A549 (cell line): ENCODE data around the gene ACAD11. TPM values are rescaled to one million over a fixed set of nuclear protein-coding genes. Genes with fewer than 3 reads are reported as not detected.
"Not testable (repeated sequence)": the region's sequence is repeated elsewhere in the genome, so short reads cannot be mapped to it uniquely, and the experiment has no call there.

Experiments used
- ATAC-seq, 2 experiments: fragments of 200-7000 bp in 1 of 2; fragments of >200 bp in 1 of 2; cut with Nextera tagmentation in 1 of 2; cut with Tn5 transposase in 1 of 2; 3 replicates each; pipeline versions ENCODE4 v1.8.0 to v1.9.1; 2018 to 2020; ENCODE audit warnings: mild to moderate bottlenecking in 1 of 2, moderate library complexity in 1 of 2
- CTCF ChIA-PET: fragments of 300-600 bp; sonication (Branson Sonifier 250); formaldehyde crosslinking; extraction: SDS; loops from one replicate; lab custom pipeline; 2021; ENCODE audit warnings: antibody characterized with exemption, inconsistent platforms; lab: Yijun Ruan, JAX
- POLR2A ChIA-PET: fragments of 350-600 bp; formaldehyde crosslinking; extraction: SDS; loops from one replicate; lab custom pipeline; 2021; ENCODE audit warnings: antibody characterized with exemption, inconsistent platforms; lab: Yijun Ruan, JAX
- DNase-seq, 2 experiments: peaks; one replicate each; pipeline versions ENCODE4 v3.0.0 to v3.0.0-alpha.2; 2011 to 2016; ENCODE audit warnings: low read depth in 1 of 2, low spot score in 1 of 2
- FAIRE-seq: peaks from 2 replicates; lab custom pipeline; 2011; peaks lifted over from hg19 to GRCh38; lab: Jason Lieb, UNC
- H3K27ac ChIP-seq, 2 experiments: fragments of >200 bp; sonication (Bioruptor Twin); formaldehyde crosslinking; 3 replicates each; pipeline ENCODE4 v1.5.1; 2016 to 2017
- H3K4me1 ChIP-seq: fragments of >200 bp; sonication (Bioruptor Twin); formaldehyde crosslinking; 3 replicates; pipeline ENCODE4 v1.6.1; 2016
- H3K4me2 ChIP-seq: fragments of >200 bp; sonication (Bioruptor Twin); formaldehyde crosslinking; 3 replicates; pipeline ENCODE4 v1.6.1; 2016
- H3K4me3 ChIP-seq: fragments of >200 bp; sonication (Bioruptor Twin); formaldehyde crosslinking; 3 replicates; pipeline ENCODE4 v1.5.1; 2016
- H3K9me3 ChIP-seq: fragments of >200 bp; sonication (Bioruptor Twin); formaldehyde crosslinking; 3 replicates; pipeline ENCODE4 v1.6.1; 2016
- BHLHE40 ChIP-seq: IDR thresholded peaks from 2 replicates; pipeline ENCODE4 v1.6.1; 2012; ENCODE audit warnings: low read depth, low read length, inconsistent platforms
- CBX8 ChIP-seq: fragments of 200-600 bp; sonication (generic); IDR thresholded peaks from 2 replicates; pipeline ENCODE4 v1.6.1; 2016
- CHD2 ChIP-seq: fragments of 150-350 bp; IDR thresholded peaks from 2 replicates; pipeline ENCODE4 v1.6.1; 2014; ENCODE audit warnings: low read length; ENCODE audit not compliant: partially characterized antibody
- EHMT2 ChIP-seq: fragments of 200-600 bp; sonication (generic); IDR thresholded peaks from 2 replicates; pipeline ENCODE4 v1.6.1; 2016; ENCODE audit warnings: antibody characterized with exemption, low read depth, mild to moderate bottlenecking, moderate library complexity
- ESRRA ChIP-seq: fragments of 150-350 bp; IDR thresholded peaks from 2 replicates; pipeline ENCODE4 v1.6.1; 2014; ENCODE audit warnings: mild to moderate bottlenecking, low read length, borderline replicate concordance
- FOSB ChIP-seq: fragments of 250-450 bp; sonication (Bioruptor Pico); IDR thresholded peaks from 2 replicates; pipeline ENCODE4 v1.5.0; 2020; ENCODE audit warnings: mild to moderate bottlenecking, moderate library complexity
- FOSL2 ChIP-seq, 2 experiments: fragments of 450-650 bp in 1 of 2; fragments of >200 bp in 1 of 2; sonication (Bioruptor Twin) in 1 of 2; formaldehyde crosslinking; IDR thresholded peaks; 2 replicates each; pipeline versions ENCODE4 v1.5.0 to v1.6.1; 2016 to 2020; ENCODE audit warnings: mild to moderate bottlenecking in 1 of 2, moderate library complexity in 1 of 2
- FOXS1 ChIP-seq: fragments of 250-450 bp; sonication (Bioruptor Pico); IDR thresholded peaks from 2 replicates; pipeline ENCODE4 v1.5.0; 2020; ENCODE audit warnings: mild to moderate bottlenecking, moderate library complexity
- GATA3 ChIP-seq: IDR thresholded peaks from 2 replicates; pipeline ENCODE4 v1.6.1; 2012; ENCODE audit warnings: borderline replicate concordance
- HDAC2 ChIP-seq: fragments of 200-600 bp; sonication (generic); IDR thresholded peaks from 2 replicates; pipeline ENCODE4 v1.6.1; 2016
- HEYL ChIP-seq: fragments of 250-450 bp; sonication (Bioruptor Pico); IDR thresholded peaks from 2 replicates; pipeline ENCODE4 v1.8.0; 2021; ENCODE audit warnings: mild to moderate bottlenecking, moderate library complexity
- HOXA7 ChIP-seq: fragments of 250-450 bp; sonication (Bioruptor Pico); IDR thresholded peaks from 2 replicates; pipeline ENCODE4 v1.5.0; 2020; ENCODE audit warnings: mild to moderate bottlenecking, moderate library complexity
- JUN ChIP-seq, 2 experiments: fragments of >200 bp; sonication (Bioruptor Twin); formaldehyde crosslinking; IDR thresholded peaks; 2 replicates in 1 of 2; 3 replicates in 1 of 2; pipeline ENCODE4 v1.6.1; 2016 to 2017
- NR3C1 ChIP-seq: fragments of >200 bp; sonication (Bioruptor Twin); formaldehyde crosslinking; IDR thresholded peaks from 3 replicates; pipeline ENCODE4 v1.6.1; 2017
- PHF8 ChIP-seq: fragments of 200-600 bp; sonication (generic); IDR thresholded peaks from 2 replicates; pipeline ENCODE4 v1.6.1; 2016; ENCODE audit warnings: low read depth, mild to moderate bottlenecking, antibody characterized with exemption, moderate library complexity, borderline replicate concordance
- POLR2A ChIP-seq: IDR thresholded peaks from 2 replicates; pipeline ENCODE4 v1.6.1; 2012; ENCODE audit warnings: mild to moderate bottlenecking, low read length
- POLR2AphosphoS2 ChIP-seq: conservative IDR thresholded peaks from 2 replicates; pipeline ENCODE4 v1.6.1; 2012; ENCODE audit warnings: low read length, improper control_type of control experiment, inconsistent platforms
- RFX5 ChIP-seq: fragments of 450-650 bp; IDR thresholded peaks from 2 replicates; pipeline ENCODE4 v1.7.1; 2014; ENCODE audit warnings: antibody characterized with exemption, mild to moderate bottlenecking, moderate library complexity
- SMC3 ChIP-seq: fragments of >200 bp; sonication (Bioruptor Twin); formaldehyde crosslinking; IDR thresholded peaks from 3 replicates; pipeline ENCODE4 v1.6.1; 2018; ENCODE audit warnings: inconsistent platforms
- TFCP2L1 ChIP-seq: fragments of 250-450 bp; sonication (Bioruptor Pico); IDR thresholded peaks from 2 replicates; pipeline ENCODE4 v1.5.0; 2021; ENCODE audit warnings: mild to moderate bottlenecking
- TP53 ChIP-seq: fragments of 250-450 bp; sonication (Bioruptor Pico); IDR thresholded peaks from 2 replicates; pipeline ENCODE4 v1.5.0; 2021; ENCODE audit warnings: mild to moderate bottlenecking, moderate library complexity
- ZC3H11A ChIP-seq: fragments of 450-650 bp; IDR thresholded peaks from 2 replicates; pipeline ENCODE4 v1.6.1; 2014; ENCODE audit warnings: antibody characterized with exemption, mild to moderate bottlenecking
- ZFP36 ChIP-seq: fragments of 450-650 bp; IDR thresholded peaks from 2 replicates; pipeline ENCODE4 v1.6.1; 2014; ENCODE audit warnings: borderline replicate concordance; ENCODE audit not compliant: partially characterized antibody
- ZSCAN20 ChIP-seq: fragments of 250-450 bp; sonication (Bioruptor Pico); IDR thresholded peaks from 2 replicates; pipeline ENCODE4 v1.8.0; 2022; ENCODE audit warnings: mild to moderate bottlenecking, moderate library complexity
- WGBS: methylation state at CpG from one replicate; pipeline ENCODE4 v1.1.6; 2017; ENCODE audit errors: missing lambda C conversion rate; 5-methylcytosine and 5-hydroxymethylcytosine counted together
- polyA plus RNA-seq, 4 experiments: library from polyadenylated mRNA; depleted of rRNA in 3 of 4; stranded (reverse); fragments of >200 nt; fragmentation: RNase III in 1 of 4; extraction: RNeasy Plus Mini Kit Qiagen cat#74134 plus additional on column Dnase treatment in 1 of 4; gene quantifications; 2 replicates in 3 of 4; 3 replicates in 1 of 4; pipeline ENCODE4 v1.2.3, GENCODE V29; 2011 to 2017
- TF ChIP-seq, protein P1 (sequence below): fragments of >200 bp; sonication (Bioruptor Twin); formaldehyde crosslinking; IDR thresholded peaks from 3 replicates; pipeline ENCODE4 v1.6.1; 2016

Gene ACAD11
- polyA plus RNA-seq, 2 of the 4 experiments (the other 2 are of a cell fraction): 10.3 to 19.2 TPM

DNA sequence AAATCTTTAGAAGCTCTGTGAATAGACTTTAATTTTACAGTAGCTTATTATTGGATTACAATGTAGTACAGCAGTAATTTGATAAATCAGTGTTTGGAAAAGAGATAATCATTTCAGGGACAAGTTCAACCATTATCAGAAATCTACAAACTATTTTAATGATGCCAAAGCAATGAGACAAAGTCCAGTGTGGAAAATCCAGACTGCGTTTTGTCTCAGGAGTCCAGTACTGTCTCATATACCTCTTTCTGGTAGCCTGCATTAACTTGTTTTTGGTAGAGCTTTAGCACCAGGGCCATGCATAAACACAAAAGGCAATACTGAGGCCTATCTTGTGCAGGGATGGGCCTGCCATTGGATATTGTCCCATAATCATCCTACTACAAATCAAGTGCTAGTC lies 42.8 kb downstream of the ACAD11 start (continued):
- TF ChIP-seq, protein P1, sequence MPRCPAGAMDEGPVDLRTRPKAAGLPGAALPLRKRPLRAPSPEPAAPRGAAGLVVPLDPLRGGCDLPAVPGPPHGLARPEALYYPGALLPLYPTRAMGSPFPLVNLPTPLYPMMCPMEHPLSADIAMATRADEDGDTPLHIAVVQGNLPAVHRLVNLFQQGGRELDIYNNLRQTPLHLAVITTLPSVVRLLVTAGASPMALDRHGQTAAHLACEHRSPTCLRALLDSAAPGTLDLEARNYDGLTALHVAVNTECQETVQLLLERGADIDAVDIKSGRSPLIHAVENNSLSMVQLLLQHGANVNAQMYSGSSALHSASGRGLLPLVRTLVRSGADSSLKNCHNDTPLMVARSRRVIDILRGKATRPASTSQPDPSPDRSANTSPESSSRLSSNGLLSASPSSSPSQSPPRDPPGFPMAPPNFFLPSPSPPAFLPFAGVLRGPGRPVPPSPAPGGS: no peak
- TF ChIP-seq ZSCAN20 (CRISPR knock-in tag) (no peak), ESRRA (no peak)

DNA sequence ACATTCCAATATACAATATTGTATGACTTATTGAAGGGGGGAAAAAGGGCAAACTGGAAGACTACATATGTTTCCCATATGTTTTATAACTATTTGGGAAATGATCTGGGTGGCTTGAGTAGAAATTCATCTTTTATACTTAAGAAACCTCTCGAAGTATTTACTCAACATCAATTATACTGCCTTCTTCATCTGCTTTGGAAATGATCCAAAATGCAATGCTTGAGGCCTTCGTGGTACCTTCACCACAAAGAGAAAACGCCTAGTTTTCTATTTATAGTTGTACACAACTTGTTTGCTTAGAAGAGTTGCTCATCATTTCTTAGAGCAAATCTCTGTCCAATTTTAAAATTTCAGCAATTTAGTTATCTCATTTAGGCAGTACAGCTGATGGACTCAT lies 43.7 kb downstream of the ACAD11 start:
- ChIA-PET POLR2A (no interaction called here), CTCF (interaction anchor here (0.7 kb wide), 1 partner anchor 25 kb away, joined by 3 read pairs; no protein-coding TSS in a partner anchor)
- DNase-seq (no peak), ATAC-seq (no peak), FAIRE-seq (no peak)
- no peaks in the 10 kb centered on the region for H3K9me3 ChIP-seq
- no peak overlapping the region for H3K4me3 ChIP-seq
- no peak overlapping the region for H3K4me2 ChIP-seq
- TF ChIP-seq JUN (IDR thresholded peaks at IDR 0.05) (no peak), CHD2 (no peak), HDAC2 (no peak), ZC3H11A (no peak), PHF8 (no peak)
- 38% methylated on average over 3 of the region's 3 CpGs for WGBS
- no peaks in the 10 kb centered on the region for H3K4me1 ChIP-seq
- H3K27ac ChIP-seq: no peak overlapping the region

DNA sequence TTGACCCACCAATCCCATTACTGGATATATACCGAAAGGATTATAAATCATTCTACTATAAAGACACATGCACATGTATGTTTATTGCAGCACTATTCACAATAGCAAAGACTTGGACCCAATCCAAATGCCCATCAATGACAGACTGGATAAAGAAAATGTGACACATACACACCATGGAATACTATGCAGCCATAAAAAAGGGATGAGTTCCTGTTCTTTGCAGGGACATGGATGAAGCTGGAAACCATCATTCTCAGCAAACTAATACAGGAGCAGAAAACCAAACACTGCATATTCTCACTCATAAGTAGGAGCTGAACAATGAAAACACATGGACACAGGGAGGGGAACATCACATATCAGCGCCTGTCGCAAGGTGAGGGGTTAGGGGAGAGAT lies 44.3 kb downstream of the ACAD11 start:
- ATAC-seq, H3K27ac ChIP-seq, H3K9me3 ChIP-seq, CTCF ChIA-PET, H3K4me1 ChIP-seq, H3K4me3 ChIP-seq, POLR2A ChIA-PET, DNase-seq, H3K4me2 ChIP-seq, FAIRE-seq: not testable (repeated sequence)
- 94% methylated on average over 3 of the region's 3 CpGs for WGBS

DNA sequence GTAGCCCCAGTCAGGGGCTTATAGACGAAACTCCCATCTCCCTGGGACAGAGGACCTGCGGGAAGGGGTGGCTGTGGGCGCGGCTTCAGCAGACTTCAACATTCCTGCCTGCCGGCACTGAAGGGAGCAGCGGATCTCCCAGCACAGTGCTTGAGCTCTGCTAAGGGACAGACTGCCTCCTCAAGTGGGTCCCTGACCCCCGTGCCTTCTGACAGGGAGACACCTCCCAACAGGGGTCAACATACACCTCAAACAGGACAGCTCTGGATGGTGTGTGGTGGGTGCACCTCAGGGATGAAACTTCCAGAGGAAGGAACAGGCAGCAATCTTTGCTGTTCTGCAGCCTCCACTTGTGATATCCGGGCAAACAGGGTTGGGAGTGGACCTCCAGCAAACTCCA lies 53.0 kb downstream of the ACAD11 start:
- H3K4me2 ChIP-seq, H3K4me1 ChIP-seq, H3K9me3 ChIP-seq, DNase-seq, H3K27ac ChIP-seq, FAIRE-seq, POLR2A ChIA-PET, CTCF ChIA-PET, ATAC-seq, H3K4me3 ChIP-seq: not testable (repeated sequence)
- WGBS: 91% methylated on average over 7 of the region's 8 CpGs

DNA sequence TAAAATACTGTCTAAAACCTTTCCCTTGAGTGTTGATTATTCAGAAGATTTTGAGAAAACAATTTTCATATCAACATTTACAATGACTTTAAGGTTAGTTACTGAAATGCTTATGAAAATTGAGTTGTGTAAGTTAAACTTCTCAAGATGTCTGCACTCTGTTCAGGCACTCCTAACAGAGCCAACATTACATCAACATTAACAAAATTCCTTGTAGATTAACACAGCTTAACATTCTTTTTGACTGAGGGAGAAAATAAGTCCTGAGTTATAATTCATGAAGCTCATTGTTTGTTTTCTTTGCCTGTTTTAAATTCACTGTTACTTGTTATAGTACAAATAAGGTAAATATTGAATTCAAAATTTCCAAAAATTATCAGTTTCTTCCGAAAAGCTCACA lies 53.5 kb downstream of the ACAD11 start:
- H3K4me1 ChIP-seq: no peaks in the 10 kb centered on the region
- TF ChIP-seq FOSB (CRISPR knock-in tag) (no peak), CHD2 (no peak), BHLHE40 (no peak), POLR2A (no peak), GATA3 (no peak), TFCP2L1 (CRISPR knock-in tag) (no peak), FOSL2 (IDR thresholded peaks at IDR 0.05) (no peak), FOSL2 (CRISPR knock-in tag; IDR thresholded peaks at IDR 0.05) (no peak), CBX8 (no peak), PHF8 (no peak), SMC3 (no peak), EHMT2 (no peak), NR3C1 (no peak), RFX5 (no peak), TP53 (CRISPR knock-in tag) (no peak), POLR2AphosphoS2 (no peak), ZFP36 (no peak), HOXA7 (CRISPR knock-in tag) (no peak), FOXS1 (CRISPR knock-in tag) (no peak), HEYL (no peak), JUN (IDR thresholded peaks at IDR 0.05) (no peak)
- FAIRE-seq: no peak
- H3K27ac ChIP-seq: no peak overlapping the region
- H3K4me3 ChIP-seq: no peak overlapping the region
- CTCF ChIA-PET: no interaction called here
- POLR2A ChIA-PET: no interaction called here
- H3K4me2 ChIP-seq: no peak overlapping the region
- no peak for DNase-seq
- WGBS: 89% methylated on average over 1 of the region's 1 CpG
- no peaks in the 10 kb centered on the region for H3K9me3 ChIP-seq
- ATAC-seq: no peak
